ENCODE results near the gene IL17C. TPM values are rescaled to one million over a fixed set of nuclear protein-coding genes. Genes with fewer than 3 reads are reported as not detected.

Gene IL17C
- polyA plus RNA-seq, 1 of the 3 experiments (the other 2 are of a cell fraction): 0.07 TPM

DNA sequence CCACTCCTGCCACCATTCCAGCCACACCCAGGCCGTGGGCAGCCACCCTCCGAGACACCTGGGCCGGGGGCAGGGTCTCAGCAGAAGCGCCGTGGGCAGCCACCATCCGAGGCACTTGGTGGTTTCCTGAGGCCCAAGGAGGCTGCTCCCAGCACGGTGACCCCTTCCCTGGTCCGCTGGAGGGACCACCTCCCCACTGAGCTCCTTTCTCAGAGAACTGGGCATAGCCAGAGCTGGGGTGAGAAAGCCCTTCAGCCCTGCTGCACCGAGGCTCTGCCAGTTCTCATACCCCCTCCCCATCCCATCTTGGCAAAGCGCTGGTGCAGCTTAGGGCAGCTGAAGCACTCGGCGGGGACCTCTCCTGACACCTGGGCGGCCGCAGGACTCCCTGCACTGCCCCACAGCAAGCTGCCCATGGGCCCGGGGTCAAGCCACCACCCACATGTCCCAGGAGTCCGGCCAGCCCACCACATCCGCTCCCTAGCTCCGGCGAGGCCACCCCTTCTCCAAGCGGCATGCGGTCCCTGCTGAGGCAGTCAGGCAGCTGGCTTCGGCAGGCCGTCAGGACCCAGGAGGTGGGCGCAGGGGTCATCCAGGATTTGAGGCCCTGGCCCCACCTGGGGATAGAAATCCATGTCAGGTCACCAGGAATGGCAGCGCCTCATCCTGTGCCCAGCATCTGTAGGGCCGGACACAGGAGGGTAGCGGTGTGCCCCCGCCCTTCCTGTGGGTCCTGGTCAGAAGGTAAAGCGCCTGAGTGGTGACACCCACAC lies 13.8 kb downstream of the IL17C start:
- Histone ChIP-seq H3K9me3 (no peaks in the 10 kb centered on the region), H3K36me3 (replicated peaks in 1 of 2; ENCODE audit: control insufficient read depth in 1 of 2, insufficient read depth in 2 of 2, low read length in 1 of 2) (peaks cover 0 to 8% of the 10 kb centered on the region in 2 experiments), H3K79me2 (ENCODE audit: insufficient read depth) (no peaks in the 10 kb centered on the region), H3K27ac (ENCODE audit: low read depth in 2 of 2, low read length in 1 of 2) (no peak overlapping the region), H3F3A (replicated peaks; ENCODE audit: insufficient read depth) (no peaks in the 10 kb centered on the region), H3K9me2 (no peaks in the 10 kb centered on the region), H4K20me1 (ENCODE audit: insufficient read depth) (no peaks in the 10 kb centered on the region), H3K27me3 (ENCODE audit: insufficient read depth) (no peaks in the 10 kb centered on the region), H3K4me3 (ENCODE audit: low read depth in 2 of 2, low read length in 1 of 2) (no peak overlapping the region), H3K4me2 (no peak overlapping the region), H3K4me1 (ENCODE audit: control insufficient read depth in 1 of 2, insufficient read depth in 2 of 2, low read depth in 1 of 2, low read length in 1 of 2) (peaks cover 4 to 10% of the 10 kb centered on the region in 2 experiments; a peak in 2 of 4 replicates), H3K9ac (no peak overlapping the region), H2AFZ (ENCODE audit: low read depth) (no peak overlapping the region)
- POLR2A ChIA-PET: no interaction called here
- no peak for DNase-seq
- TF ChIP-seq, protein P1, sequence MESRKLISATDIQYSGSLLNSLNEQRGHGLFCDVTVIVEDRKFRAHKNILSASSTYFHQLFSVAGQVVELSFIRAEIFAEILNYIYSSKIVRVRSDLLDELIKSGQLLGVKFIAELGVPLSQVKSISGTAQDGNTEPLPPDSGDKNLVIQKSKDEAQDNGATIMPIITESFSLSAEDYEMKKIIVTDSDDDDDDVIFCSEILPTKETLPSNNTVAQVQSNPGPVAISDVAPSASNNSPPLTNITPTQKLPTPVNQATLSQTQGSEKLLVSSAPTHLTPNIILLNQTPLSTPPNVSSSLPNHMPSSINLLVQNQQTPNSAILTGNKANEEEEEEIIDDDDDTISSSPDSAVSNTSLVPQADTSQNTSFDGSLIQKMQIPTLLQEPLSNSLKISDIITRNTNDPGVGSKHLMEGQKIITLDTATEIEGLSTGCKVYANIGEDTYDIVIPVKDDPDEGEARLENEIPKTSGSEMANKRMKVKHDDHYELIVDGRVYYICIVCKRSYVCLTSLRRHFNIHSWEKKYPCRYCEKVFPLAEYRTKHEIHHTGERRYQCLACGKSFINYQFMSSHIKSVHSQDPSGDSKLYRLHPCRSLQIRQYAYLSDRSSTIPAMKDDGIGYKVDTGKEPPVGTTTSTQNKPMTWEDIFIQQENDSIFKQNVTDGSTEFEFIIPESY (IDR thresholded peaks at IDR 0.05; ENCODE audit: borderline replicate concordance, low read depth): no peak
- TF ChIP-seq, protein P2, sequence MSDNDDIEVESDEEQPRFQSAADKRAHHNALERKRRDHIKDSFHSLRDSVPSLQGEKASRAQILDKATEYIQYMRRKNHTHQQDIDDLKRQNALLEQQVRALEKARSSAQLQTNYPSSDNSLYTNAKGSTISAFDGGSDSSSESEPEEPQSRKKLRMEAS (IDR thresholded peaks at IDR 0.05; ENCODE audit: low read depth): no peak
- TF ChIP-seq MXI1 (IDR thresholded peaks at IDR 0.05; ENCODE audit: low read depth, low read length) (no peak), RAD21 (IDR thresholded peaks at IDR 0.05; ENCODE audit: low read length) (no peak), FOXM1 (IDR thresholded peaks at IDR 0.05; ENCODE audit: low read depth) (no peak), GATA2 (CRISPR knock-in tag; IDR thresholded peaks at IDR 0.05) (no peak), POLR2AphosphoS5 (IDR thresholded peaks at IDR 0.05; ENCODE audit: low read depth, low read length) (no peak), RXRA (IDR thresholded peaks at IDR 0.05; ENCODE audit: borderline replicate concordance, low read depth) (no peak), SIN3A (IDR thresholded peaks at IDR 0.05; ENCODE audit: borderline replicate concordance, low read depth, low read length) (no peak)
- CTCF ChIA-PET: interaction anchor here (0.8 to 1.8 kb wide), 3 partner anchors 29 to 86 kb away, joined by 3 to 5 read pairs (median 3); no protein-coding TSS in a partner anchor
- 83% methylated on average over 4 of the region's 29 CpGs for WGBS (ENCODE audit: low lambda C conversion rate)

DNA sequence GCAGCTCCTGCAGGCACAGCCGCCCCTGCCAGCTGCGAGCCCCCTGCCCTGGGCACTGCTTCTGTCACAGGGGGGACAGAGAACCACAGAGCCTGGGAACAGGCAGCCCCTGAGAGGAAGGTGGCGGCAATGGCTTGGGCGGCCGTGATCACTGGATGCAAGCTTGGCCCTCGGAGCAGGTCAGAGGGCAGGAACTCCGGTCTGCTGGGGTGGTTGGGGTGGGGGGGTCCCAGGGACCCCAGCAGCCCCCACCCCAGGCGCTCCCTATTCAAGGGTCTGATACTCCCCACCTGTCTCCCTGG lies 14.3 kb downstream of the IL17C start:
- no peak overlapping the region for H3K27ac ChIP-seq (ENCODE audit: low read depth in 2 of 2, low read length in 1 of 2)
- H3K9me3 ChIP-seq: no peaks in the 10 kb centered on the region
- CTCF ChIA-PET: interaction anchor here (0.8 to 1.2 kb wide), 2 partner anchors 28 to 85 kb away, joined by 3 read pairs; no protein-coding TSS in a partner anchor
- DNase-seq: no peak
- POLR2A ChIA-PET: no interaction called here
- H2AFZ ChIP-seq (ENCODE audit: low read depth): no peak overlapping the region
- no CpG with 5 or more reads among the region's 8 CpGs for WGBS (ENCODE audit: low lambda C conversion rate)
- H3K36me3 ChIP-seq (replicated peaks in 1 of 2; ENCODE audit: control insufficient read depth in 1 of 2, insufficient read depth in 2 of 2, low read length in 1 of 2): peaks cover 0 to 8% of the 10 kb centered on the region in 2 experiments
- H3K4me2 ChIP-seq: no peak overlapping the region
- H3K9ac ChIP-seq: no peak overlapping the region
- H3K27me3 ChIP-seq (ENCODE audit: insufficient read depth): no peaks in the 10 kb centered on the region
- H3F3A ChIP-seq (replicated peaks; ENCODE audit: insufficient read depth): no peaks in the 10 kb centered on the region
- no peaks in the 10 kb centered on the region for H4K20me1 ChIP-seq (ENCODE audit: insufficient read depth)
- no peak overlapping the region for H3K4me3 ChIP-seq (ENCODE audit: low read depth in 2 of 2, low read length in 1 of 2)
- TF ChIP-seq, protein P3, sequence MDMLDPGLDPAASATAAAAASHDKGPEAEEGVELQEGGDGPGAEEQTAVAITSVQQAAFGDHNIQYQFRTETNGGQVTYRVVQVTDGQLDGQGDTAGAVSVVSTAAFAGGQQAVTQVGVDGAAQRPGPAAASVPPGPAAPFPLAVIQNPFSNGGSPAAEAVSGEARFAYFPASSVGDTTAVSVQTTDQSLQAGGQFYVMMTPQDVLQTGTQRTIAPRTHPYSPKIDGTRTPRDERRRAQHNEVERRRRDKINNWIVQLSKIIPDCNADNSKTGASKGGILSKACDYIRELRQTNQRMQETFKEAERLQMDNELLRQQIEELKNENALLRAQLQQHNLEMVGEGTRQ (IDR thresholded peaks at IDR 0.05; ENCODE audit: borderline replicate concordance, low read depth, low read length): no peak
- TF ChIP-seq NRF1 (IDR thresholded peaks at IDR 0.05; ENCODE audit: low read depth, low read length) (no peak), MEF2A (IDR thresholded peaks at IDR 0.05; ENCODE audit: borderline replicate concordance, low read depth) (no peak), EP300 (IDR thresholded peaks at IDR 0.05; ENCODE audit: borderline replicate concordance in 1 of 2, low read depth in 1 of 2, low read length in 1 of 2) (no peak), TAF1 (IDR thresholded peaks at IDR 0.05; ENCODE audit: borderline replicate concordance, low read depth, low read length) (no peak)
- TF ChIP-seq, protein P4, sequence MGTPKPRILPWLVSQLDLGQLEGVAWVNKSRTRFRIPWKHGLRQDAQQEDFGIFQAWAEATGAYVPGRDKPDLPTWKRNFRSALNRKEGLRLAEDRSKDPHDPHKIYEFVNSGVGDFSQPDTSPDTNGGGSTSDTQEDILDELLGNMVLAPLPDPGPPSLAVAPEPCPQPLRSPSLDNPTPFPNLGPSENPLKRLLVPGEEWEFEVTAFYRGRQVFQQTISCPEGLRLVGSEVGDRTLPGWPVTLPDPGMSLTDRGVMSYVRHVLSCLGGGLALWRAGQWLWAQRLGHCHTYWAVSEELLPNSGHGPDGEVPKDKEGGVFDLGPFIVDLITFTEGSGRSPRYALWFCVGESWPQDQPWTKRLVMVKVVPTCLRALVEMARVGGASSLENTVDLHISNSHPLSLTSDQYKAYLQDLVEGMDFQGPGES (IDR thresholded peaks at IDR 0.05; ENCODE audit: low read depth, low read length): no peak
- H3K79me2 ChIP-seq (ENCODE audit: insufficient read depth): no peaks in the 10 kb centered on the region
- peaks cover 4 to 10% of the 10 kb centered on the region in 2 experiments; a peak in 2 of 4 replicates for H3K4me1 ChIP-seq (ENCODE audit: control insufficient read depth in 1 of 2, insufficient read depth in 2 of 2, low read depth in 1 of 2, low read length in 1 of 2)
- no peaks in the 10 kb centered on the region for H3K9me2 ChIP-seq

Data from SK-N-SH (cell line).